Osteoblast (primary cell): ENCODE data around the gene FAM236C. TPM values are rescaled to one million over a fixed set of nuclear protein-coding genes. Genes with fewer than 3 reads are reported as not detected.
"Not testable (repeated sequence)": the region's sequence is repeated elsewhere in the genome, so short reads cannot be mapped to it uniquely, and the experiment has no call there.

Experiments
- DNase-seq: peaks from one replicate; pipeline ENCODE4 v3.0.0; 2011; ENCODE audit warnings: low spot score, mixed read lengths; ENCODE audit not compliant: insufficient read length; ENCODE audit errors: missing footprints
- H2AFZ ChIP-seq: 2 replicates; pipeline ENCODE4 v1.6.0; 2011; ENCODE audit warnings: mild to moderate bottlenecking, low read length
- H3K27ac ChIP-seq: 2 replicates; pipeline ENCODE4 v1.5.1; 2011; ENCODE audit warnings: mild to moderate bottlenecking, low read depth, low read length, moderate library complexity
- H3K27me3 ChIP-seq: 2 replicates; pipeline ENCODE4 v1.6.0; 2012; ENCODE audit warnings: mild to moderate bottlenecking, control low read depth, inconsistent platforms, low read length, moderate library complexity; ENCODE audit not compliant: insufficient read depth
- H3K36me3 ChIP-seq: 2 replicates; pipeline ENCODE4 v1.5.1; 2011; ENCODE audit warnings: mild to moderate bottlenecking, low read length, control low read depth, moderate library complexity; ENCODE audit not compliant: insufficient read depth
- H3K4me1 ChIP-seq: 2 replicates; pipeline ENCODE4 v1.5.1; 2011; ENCODE audit warnings: mild to moderate bottlenecking, low read length, control low read depth, moderate library complexity; ENCODE audit not compliant: insufficient read depth
- H3K4me2 ChIP-seq: 2 replicates; pipeline ENCODE4 v1.6.0; 2011; ENCODE audit warnings: mild to moderate bottlenecking, low read length; ENCODE audit not compliant: insufficient read depth
- H3K4me3 ChIP-seq: fragments of 200-600 bp; sonication (generic); 3 replicates; pipeline ENCODE4 v1.5.1; 2012; ENCODE audit warnings: mild to moderate bottlenecking, low read length, inconsistent platforms; ENCODE audit not compliant: insufficient read depth
- H3K79me2 ChIP-seq: 2 replicates; pipeline ENCODE4 v1.6.0; 2012; ENCODE audit warnings: mild to moderate bottlenecking, low read length, control low read depth, inconsistent platforms; ENCODE audit not compliant: insufficient read depth
- H3K9me3 ChIP-seq: 2 replicates; pipeline ENCODE4 v1.5.1; 2011; ENCODE audit warnings: low read depth, low read length, control low read depth
- H4K20me1 ChIP-seq: 2 replicates; pipeline ENCODE4 v1.6.0; 2012; ENCODE audit warnings: mild to moderate bottlenecking, low read length, control low read depth; ENCODE audit not compliant: insufficient read depth
- total RNA-seq: library from RNA; depleted of rRNA; stranded (reverse); fragments of >200 nt; gene quantifications from 2 replicates; pipeline ENCODE4 v1.2.3, GENCODE V29; 2012

Gene FAM236C
- total RNA-seq, 1 donor = not detected

DNA sequence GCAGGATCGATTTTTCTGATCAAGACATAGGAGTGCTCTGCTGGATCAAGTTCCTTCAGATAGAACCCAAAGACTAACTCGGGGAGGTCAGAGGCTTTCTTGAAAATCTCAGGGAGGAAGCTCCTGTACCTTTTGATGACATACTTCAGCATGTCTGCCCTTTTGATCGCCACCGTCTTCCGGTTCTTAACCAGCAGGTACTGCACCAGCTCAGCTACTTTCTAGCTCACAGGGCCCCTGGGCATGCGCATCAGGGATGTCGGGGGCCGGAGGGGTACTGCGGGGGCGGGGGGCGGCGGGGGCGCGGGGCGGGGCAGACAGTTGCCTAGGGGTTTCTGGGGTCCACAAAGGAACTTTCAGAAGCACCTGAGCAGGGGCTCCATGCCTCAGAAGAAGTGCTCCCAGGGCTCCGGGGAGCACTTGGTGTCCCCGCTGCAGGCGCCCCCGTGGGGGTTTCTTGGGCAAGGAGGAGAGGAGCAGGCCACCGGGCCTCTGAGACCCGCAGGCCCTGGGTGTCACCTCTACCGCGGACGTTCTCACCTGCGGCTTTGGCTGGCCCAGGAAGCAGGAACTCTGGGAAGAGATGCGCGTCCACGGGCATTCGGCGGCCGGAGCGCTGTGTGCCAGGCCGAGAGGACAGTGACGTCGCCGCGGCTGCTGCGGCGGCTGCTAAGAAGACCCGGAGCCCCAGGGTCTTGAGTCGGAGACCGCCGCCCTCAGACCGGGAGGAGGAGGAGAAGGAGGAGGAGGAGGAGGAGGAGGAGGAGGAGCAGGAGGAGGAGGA is 30.8 kb downstream of the FAM236C start:
- H3K4me1 ChIP-seq, H3K4me2 ChIP-seq, H3K9me3 ChIP-seq, DNase-seq, H3K27me3 ChIP-seq, H3K4me3 ChIP-seq, H2AFZ ChIP-seq, H4K20me1 ChIP-seq, H3K27ac ChIP-seq, H3K79me2 ChIP-seq, H3K36me3 ChIP-seq: not testable (repeated sequence)

DNA sequence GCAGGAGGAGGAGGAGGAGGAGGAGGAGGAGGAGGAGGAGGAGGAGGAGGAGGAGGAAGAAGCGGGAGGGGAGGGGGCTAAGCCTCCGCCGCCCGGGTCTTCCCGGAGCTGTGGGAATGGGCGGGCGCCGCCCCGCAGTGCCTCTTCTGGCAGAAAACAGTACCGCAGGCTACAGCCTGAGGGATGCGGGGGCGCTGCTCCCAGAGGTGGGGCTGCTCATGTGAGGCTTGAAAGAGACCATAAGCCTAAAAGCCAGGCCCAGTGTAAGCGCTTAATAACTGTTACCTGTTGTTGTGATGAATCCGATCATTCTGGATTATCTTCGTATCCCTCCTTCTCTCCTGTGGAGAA is 31.4 kb downstream of the FAM236C start, which contains the start of gene DMRTC1:
DMRTC1 (minus strand) TSS at position 19 of the 351 bp plus-strand sequence. CDS start 68,143 bp downstream, outside the sequence.
- not testable (repeated sequence) for H3K4me2 ChIP-seq, H3K4me3 ChIP-seq, DNase-seq, H3K36me3 ChIP-seq, H4K20me1 ChIP-seq, H2AFZ ChIP-seq, H3K79me2 ChIP-seq, H3K4me1 ChIP-seq, H3K27me3 ChIP-seq, H3K9me3 ChIP-seq, H3K27ac ChIP-seq

DNA sequence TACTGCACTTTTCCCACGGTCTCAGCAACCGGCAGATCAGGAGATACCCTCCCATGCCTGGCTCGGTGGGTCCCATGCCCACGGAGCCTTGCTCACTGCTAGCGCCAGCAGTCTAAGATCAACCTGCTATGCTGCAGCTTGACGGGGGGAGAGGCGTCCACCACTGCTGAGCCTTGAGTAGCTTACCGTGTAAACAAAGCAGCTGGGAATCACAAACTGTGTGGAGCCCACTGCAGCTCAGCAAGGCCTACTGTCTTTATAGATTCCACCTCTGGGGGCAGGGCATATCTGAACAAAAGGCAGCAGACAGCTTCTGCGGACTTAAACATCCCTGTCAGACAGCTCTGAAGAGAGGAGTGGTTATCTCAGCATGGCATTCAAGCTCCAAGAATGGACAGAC is 47.6 kb downstream of the FAM236C start:
- H3K27me3 ChIP-seq, H3K79me2 ChIP-seq, H2AFZ ChIP-seq, DNase-seq, H3K4me1 ChIP-seq, H3K27ac ChIP-seq, H3K36me3 ChIP-seq, H3K4me2 ChIP-seq, H3K9me3 ChIP-seq, H4K20me1 ChIP-seq, H3K4me3 ChIP-seq: not testable (repeated sequence)

Other genes with a start within 250 kb of the FAM236C start
- 4.7 and 5.6 TPM in 2 replicates for gene PHKA1, start 198.3 kb upstream of the FAM236C start, total RNA-seq
- gene DMRTC1B, start 135.7 kb upstream of the FAM236C start, total RNA-seq = not detected in 2 replicates
- gene FAM236B, start 130.0 kb upstream of the FAM236C start, total RNA-seq = not detected in 2 replicates
- not detected in 2 replicates for gene FAM236D, start 104.4 kb upstream of the FAM236C start, total RNA-seq
- not detected in 2 replicates for gene FAM236A, start 25.6 kb downstream of the FAM236C start, total RNA-seq
- gene DMRTC1, start 31.2 kb downstream of the FAM236C start, total RNA-seq = not detected in 2 replicates
- not detected in 2 replicates for gene PABPC1L2B, start 90.3 kb downstream of the FAM236C start, total RNA-seq
- gene PABPC1L2A, start 166.9 kb downstream of the FAM236C start, total RNA-seq = not detected in 2 replicates